DND-41 (cell line): Measurements from ENCODE around the gene IKZF5.

Source experiments
- EZH2 ChIP-seq: IDR thresholded peaks from 3 replicates; pipeline ENCODE4 v1.6.1; 2012; ENCODE audit warnings: borderline replicate concordance, low read depth, mild to moderate bottlenecking, moderate library complexity, low read length, inconsistent platforms; ENCODE audit not compliant: severe bottlenecking
- TF ChIP-seq, protein P1 (sequence below): IDR thresholded peaks from 2 replicates; pipeline ENCODE4 v1.5.1; 2012; ENCODE audit warnings: borderline replicate concordance, low read length, moderate library complexity, mild to moderate bottlenecking; ENCODE audit not compliant: poor library complexity, severe bottlenecking; ENCODE audit errors: extremely low read depth

- TF ChIP-seq, protein P1, sequence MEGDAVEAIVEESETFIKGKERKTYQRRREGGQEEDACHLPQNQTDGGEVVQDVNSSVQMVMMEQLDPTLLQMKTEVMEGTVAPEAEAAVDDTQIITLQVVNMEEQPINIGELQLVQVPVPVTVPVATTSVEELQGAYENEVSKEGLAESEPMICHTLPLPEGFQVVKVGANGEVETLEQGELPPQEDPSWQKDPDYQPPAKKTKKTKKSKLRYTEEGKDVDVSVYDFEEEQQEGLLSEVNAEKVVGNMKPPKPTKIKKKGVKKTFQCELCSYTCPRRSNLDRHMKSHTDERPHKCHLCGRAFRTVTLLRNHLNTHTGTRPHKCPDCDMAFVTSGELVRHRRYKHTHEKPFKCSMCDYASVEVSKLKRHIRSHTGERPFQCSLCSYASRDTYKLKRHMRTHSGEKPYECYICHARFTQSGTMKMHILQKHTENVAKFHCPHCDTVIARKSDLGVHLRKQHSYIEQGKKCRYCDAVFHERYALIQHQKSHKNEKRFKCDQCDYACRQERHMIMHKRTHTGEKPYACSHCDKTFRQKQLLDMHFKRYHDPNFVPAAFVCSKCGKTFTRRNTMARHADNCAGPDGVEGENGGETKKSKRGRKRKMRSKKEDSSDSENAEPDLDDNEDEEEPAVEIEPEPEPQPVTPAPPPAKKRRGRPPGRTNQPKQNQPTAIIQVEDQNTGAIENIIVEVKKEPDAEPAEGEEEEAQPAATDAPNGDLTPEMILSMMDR, result no peak
- TF ChIP-seq EZH2, result no peak
Observed at GRCh38 chr10:122966879-122967278, 41.7 kb downstream of the IKZF5 start.
